Embryonic facial prominence (tissue), 1 donor: ENCODE measurements around the gene MBNL1.
A peak's percentile ranks its signal among the peaks of the same experiment; 100 is the strongest.
"Not testable (repeated sequence)": the region's sequence is repeated elsewhere in the genome, so short reads cannot be mapped to it uniquely, and the experiment has no call there.

Experiments
- DNase-seq: peaks from one replicate; pipeline ENCODE4 v3.0.0-alpha.2; 2016; ENCODE audit errors: extremely low spot score

Gene MBNL1

GRCh38 chr3:152402695-152403451 is 134.1 kb downstream of the MBNL1 start:
- DNase-seq, result no peak

DNA sequence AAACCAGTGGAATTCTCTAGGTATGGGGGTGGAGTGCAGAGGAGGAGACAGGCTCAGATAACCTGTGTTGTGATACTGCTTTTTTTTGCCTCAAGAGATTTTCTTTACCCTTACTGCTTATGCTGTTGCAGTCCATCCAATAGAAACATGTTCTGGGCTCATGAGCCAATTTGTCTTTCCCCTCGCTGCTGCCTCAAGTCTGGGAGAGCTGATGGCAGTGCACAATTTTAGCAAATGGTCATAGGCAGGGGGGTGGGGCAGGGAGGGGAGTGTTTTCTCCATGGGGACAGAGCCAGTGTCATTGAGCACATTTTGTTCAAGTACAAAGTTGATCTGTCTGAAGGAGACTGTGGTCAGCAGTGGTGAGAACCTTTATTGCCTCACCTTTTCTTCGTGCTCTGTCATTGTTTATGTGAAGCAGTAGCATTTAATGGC is 134.9 kb downstream of the MBNL1 start:
- DNase-seq, result no peak

GRCh38 chr3:152404976-152405375 is 136.2 kb downstream of the MBNL1 start:
- DNase-seq, result no peak

- DNase-seq, result no peak
These were observed 137.4 kb downstream of the MBNL1 start for GRCh38 chr3:152405915-152406802.

DNA sequence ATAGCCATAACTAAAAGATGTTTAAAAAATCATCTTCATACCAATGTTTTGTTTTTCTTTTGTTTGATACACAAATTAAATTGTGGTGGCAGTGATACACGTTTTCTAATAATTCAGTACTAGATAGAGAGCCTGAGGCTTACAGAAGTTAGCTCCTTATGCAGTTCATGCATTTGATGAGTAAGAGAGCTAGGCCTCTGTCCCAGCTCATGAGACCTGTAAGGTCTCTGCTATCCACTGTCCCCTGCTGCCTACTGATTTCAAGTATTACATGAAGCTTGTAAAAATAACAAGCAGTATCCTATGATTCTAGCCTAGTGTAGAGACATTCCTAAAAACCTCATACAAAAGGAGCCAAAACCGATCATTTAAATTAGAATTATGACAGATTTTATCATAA is 144.5 kb downstream of the MBNL1 start:
- DNase-seq, result no peak

GRCh38 chr3:152416808-152417580 is 148.3 kb downstream of the MBNL1 start:
- DNase-seq, result no peak

- DNase-seq, result no peak
These were observed 151.0 kb downstream of the MBNL1 start for GRCh38 chr3:152419748-152420147.

- DNase-seq, result no peak
These were observed 152.4 kb downstream of the MBNL1 start for GRCh38 chr3:152421162-152421561.

GRCh38 chr3:152426393-152426792 is 157.7 kb downstream of the MBNL1 start:
- no peak for DNase-seq

- no peak for DNase-seq
These were observed 159.8 kb downstream of the MBNL1 start for GRCh38 chr3:152428577-152428976.

DNA sequence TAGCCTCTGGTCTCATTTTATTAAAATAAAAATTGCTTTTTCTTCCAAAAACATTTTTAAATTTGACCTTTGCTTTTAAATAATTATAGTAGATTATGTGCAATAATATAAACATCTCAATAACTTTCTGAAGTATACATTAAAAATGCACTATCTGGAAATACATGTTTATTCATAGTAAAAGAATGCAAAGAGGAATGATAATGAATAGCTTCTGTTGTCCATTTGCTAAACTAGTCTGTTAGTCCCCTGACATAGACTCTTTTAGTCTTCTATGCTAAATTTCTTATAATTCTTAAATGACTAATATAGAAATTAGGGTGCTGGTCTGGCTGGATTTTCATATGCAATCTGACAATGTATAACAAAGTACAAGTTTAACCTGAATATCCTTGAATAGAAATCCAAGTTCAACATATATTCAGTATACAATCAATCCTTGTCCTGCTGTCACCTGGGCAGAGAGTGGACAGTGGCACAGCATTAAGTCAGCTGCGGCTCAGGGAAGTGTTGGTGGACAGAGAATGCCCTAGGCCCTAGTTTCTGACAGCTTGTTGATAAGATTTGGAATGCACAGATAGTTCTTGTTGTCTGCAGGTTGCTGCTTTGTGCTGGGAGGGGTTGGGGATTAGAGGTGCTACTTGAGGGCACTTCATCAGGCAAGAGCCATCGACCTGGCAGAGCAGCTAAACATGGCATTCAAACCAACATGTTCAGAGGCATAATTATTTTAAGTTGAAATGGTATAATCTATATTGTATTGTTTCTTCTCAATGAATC is 161.7 kb downstream of the MBNL1 start:
- no peak for DNase-seq

DNA sequence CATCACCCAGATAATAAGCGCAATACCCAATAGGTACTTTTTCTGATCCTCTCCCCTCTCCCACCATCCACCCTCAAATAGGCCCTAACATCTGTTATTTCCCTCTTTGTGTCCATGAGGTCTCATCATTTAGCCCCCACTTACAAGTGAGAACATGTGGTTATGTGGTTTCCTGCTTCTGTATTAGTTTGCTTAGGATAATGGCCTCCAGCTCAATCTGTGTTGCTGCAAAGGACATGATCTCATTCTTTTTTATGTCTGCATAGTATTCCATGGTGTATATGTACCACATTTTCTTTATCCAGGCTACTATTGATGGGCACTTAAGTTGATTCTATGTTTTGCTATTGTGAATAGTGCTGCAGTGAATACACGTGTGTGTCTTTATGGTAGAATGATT is 165.4 kb downstream of the MBNL1 start:
- no peak for DNase-seq

GRCh38 chr3:152435210-152435609 is 166.5 kb downstream of the MBNL1 start:
- not testable (repeated sequence) for DNase-seq

- no peak for DNase-seq
These were observed 168.2 kb downstream of the MBNL1 start for GRCh38 chr3:152436707-152437590.

GRCh38 chr3:152438181-152438580 is 169.5 kb downstream of the MBNL1 start:
- DNase-seq, result no peak

DNA sequence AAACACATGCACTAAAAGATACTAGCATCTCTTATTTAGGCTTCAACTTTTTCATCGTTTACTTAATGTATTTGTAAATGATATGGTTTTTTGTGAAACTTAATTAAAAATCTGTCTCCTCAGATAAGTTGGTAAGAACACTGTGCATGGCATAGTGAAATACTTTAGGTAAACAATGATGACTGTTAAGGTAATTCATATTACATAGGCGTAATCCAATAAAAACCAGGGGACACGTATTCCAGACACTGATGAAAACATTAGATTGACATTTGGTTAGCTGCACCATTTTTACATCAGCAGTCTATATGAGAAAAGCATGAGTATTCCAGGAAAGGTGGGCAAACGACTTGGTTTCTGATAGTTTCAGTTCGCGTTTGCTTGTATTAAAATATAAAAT is 170.0 kb downstream of the MBNL1 start:
- no peak for DNase-seq

DNA sequence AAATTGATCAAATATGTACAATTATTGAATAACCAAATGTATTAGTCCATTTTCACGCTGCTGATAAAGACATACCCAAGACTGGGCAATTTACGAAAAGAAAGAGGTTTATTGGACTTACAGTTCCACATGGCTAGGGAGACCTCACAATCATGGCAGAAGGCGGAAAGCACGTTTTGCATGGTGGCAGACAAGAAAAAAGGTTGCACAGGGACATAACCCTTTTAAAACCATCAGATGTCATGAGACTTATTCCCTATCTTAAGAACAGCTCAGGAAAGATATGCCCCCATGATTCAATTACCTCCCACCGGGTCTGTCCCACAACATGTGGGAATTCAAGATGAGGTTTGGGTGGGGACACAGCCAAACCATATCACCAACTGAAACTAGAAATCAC is 171.5 kb downstream of the MBNL1 start:
- DNase-seq, result not testable (repeated sequence)

GRCh38 chr3:152443212-152444023 is 174.7 kb downstream of the MBNL1 start:
- no peak for DNase-seq

DNA sequence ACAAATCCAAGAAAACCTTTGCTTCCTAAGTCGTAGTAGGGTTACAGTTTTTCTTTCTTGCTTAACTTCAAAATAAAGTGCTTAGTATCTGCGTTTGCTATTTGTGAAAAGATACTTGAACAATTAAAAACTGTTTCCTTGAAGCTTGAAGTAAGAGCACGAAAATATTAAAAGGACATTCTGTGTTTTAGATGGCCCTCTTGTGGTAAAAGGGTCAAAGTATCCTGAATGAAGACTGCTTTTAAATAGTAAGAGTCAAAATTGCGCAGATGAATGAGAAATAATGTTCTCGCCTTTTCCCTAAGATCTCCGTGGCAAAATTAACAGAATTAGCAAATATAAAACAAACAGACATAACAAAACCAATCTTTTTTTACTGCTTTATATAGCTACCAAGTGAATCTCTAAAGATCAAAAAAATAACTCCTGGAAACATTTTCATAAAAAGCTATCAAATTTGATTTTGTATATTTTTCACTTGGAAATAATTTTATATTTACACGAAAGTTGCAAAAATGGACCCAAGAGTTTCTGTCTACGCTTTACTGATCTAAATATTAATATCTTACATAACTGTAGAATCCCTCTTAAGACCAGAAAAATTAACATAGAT is 175.4 kb downstream of the MBNL1 start:
- peak; percentile 54 for DNase-seq
